Measurements from ENCODE around the gene PBX2. TPM values are rescaled to one million over a fixed set of nuclear protein-coding genes. Genes with fewer than 3 reads are reported as not detected.
"Not testable (repeated sequence)": the region's sequence is repeated elsewhere in the genome, so short reads cannot be mapped to it uniquely, and the experiment has no call there.

Gene PBX2
- total RNA-seq, 1 donor = 19.6 TPM

DNA sequence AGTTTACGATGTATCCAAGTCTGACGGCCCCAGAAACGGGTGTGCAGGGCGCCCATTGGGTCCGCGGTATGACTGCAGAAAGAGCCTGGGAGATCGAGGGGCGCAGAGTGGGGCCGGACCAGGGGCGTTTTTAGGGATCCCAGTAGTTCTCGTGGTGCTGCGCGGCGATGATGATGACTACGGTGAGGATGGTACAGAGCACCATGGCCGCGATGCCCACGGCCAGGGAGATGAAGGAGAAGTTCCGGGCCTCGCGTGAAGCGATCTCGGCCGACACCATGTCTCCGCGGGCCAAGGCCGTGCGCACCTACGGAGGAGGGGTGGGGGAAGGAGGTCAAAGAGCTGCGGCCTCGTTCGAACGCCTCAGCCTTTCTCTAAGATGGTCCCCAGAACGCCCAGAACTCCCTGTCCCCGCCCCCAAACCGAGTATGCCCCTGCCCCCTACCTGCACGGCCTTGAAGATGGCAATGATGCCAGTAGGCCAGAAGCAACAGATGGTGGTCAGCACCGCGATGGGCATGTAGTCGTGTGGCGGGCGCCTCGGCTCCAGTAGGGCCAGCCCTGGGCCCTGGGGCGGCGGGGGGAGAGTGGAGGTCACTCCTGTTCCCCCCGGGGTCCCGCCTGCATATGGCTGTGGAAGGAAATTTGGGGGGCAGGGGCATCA lies 40.8 kb downstream of the PBX2 start:
- no peak overlapping the region for H3K4me3 ChIP-seq (ENCODE audit: low read depth, low read length)

DNA sequence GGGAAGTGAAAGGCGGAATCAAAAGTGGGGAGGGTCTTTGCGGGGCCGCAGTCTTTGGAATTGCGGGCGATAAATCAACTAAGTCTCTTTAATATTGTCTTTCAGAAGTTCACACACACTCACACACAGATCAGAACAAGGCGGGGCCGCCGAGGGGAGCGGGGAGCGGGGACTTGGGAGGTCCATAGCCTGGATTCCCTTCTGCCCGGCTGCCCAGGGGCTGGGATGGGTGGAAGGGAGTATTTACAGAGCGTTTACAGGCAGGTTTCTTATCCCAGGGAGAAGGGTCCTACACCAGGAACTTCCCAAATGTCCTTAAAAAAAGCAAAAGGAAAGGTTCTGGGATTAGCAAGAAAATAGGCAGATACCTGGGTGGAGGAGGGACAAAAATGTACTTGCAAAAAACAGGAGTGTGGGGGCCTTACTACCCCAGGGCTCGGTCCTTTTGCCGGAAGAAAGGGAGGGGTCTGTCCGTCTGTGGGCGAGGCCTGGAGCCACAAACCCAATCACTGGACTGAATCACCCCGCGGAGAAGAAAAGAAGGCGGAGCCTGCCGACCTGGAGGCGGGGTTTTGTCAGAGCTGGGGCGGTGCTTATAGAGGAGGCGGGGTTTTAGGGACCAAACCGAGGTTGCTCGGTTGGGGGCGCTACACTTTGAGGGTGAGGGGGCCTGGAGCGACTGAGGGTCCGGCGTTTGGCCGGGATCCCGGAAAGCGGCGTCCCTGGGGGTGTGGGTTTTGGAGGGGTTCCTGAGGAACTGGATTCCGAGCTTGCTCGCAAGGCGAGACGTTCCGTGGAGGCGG lies 41.5 kb downstream of the PBX2 start:
- no peak for DNase-seq (ENCODE audit: low read depth)
- no peak overlapping the region for H3K4me3 ChIP-seq (ENCODE audit: low read depth, low read length)
- TF ChIP-seq, protein P1, sequence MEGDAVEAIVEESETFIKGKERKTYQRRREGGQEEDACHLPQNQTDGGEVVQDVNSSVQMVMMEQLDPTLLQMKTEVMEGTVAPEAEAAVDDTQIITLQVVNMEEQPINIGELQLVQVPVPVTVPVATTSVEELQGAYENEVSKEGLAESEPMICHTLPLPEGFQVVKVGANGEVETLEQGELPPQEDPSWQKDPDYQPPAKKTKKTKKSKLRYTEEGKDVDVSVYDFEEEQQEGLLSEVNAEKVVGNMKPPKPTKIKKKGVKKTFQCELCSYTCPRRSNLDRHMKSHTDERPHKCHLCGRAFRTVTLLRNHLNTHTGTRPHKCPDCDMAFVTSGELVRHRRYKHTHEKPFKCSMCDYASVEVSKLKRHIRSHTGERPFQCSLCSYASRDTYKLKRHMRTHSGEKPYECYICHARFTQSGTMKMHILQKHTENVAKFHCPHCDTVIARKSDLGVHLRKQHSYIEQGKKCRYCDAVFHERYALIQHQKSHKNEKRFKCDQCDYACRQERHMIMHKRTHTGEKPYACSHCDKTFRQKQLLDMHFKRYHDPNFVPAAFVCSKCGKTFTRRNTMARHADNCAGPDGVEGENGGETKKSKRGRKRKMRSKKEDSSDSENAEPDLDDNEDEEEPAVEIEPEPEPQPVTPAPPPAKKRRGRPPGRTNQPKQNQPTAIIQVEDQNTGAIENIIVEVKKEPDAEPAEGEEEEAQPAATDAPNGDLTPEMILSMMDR (IDR thresholded peaks at IDR 0.05; ENCODE audit: insufficient read depth, low read length) = no peak

More for the DNA sequence above, 40.8 kb downstream of the PBX2 start:
- TF ChIP-seq, protein P1 (IDR thresholded peaks at IDR 0.05; ENCODE audit: insufficient read depth, low read length) = no peak
- DNase-seq (ENCODE audit: low read depth) = no peak

DNA sequence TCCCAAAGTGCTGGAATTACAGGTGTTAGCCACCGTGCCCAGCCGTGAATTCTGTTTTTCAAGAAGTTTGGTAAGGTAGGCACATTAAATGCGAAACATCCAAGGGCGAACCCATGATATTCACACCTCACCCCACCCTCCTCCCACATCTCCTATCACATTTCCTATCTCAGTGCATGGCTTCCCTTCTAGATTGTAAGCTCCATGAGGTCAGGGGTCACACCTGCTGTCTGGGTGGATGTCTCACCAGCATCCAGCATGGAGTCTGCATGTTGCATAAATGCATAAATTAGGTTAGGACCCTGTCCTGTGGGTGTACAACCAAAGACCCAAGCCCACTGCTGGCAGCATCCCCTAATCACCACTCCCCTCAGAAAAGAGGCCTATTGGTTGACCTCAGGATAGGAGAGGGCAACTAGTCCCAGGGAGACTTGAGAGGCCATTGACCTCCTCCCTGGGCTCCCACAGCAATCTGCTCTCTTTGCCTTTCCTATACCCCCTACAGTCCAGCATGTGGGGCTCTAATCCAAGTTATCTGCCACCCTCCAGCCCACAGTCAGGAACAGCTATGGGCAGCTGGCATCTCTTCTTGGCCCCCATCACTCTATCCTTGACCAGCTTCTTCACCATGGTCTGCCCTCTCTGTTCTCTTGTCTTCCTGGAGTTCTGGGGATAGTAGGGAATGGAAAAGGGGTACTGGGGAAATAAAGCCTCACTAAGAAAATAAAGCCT lies 42.4 kb downstream of the PBX2 start:
- H3K4me3 ChIP-seq (ENCODE audit: low read depth, low read length) = no peak overlapping the region
- TF ChIP-seq, protein P1 (IDR thresholded peaks at IDR 0.05; ENCODE audit: insufficient read depth, low read length) = no peak
- DNase-seq (ENCODE audit: low read depth) = no peak

DNA sequence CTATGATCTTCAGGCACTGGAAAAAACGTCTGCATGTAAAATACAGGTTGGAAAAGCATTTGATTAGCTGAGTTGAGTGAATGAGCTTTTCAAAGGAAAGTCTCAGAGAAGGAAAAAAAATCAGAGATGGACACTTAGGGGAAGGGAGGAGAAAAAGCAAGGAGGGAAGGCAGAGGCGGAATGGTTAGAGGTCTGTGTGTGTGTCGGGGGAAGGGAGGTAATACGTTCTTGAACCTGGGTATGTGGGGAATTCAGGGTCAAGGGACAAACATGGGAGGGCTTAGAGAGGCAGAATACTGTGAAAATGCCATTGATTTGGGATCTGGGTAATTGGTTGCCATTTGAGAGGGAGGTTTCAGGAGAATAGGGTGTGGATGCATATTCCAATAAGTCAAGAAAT lies 43.3 kb downstream of the PBX2 start:
- DNase-seq (ENCODE audit: low read depth) = no peak
- TF ChIP-seq, protein P1 (IDR thresholded peaks at IDR 0.05; ENCODE audit: insufficient read depth, low read length) = no peak
- no peak overlapping the region for H3K4me3 ChIP-seq (ENCODE audit: low read depth, low read length)

DNA sequence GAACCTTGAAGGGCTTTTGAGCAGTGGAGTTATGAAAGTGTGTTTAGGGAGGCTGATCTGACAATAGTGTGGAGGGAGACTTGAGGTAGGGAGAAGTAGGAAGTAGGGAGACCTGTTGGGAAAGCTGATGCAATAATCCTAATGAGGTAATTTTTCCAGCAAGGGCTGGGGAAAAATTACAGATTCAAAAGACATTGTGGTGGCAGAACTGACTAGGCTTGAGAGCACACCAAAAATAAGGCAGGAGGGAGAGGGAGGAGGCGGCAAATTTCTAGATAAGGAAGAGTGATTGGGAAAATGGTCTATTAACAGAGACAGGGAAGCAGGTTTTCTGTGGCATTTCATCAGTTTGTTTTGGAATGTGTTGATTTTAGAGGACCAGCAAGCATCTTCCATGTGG lies 43.7 kb downstream of the PBX2 start:
- H3K4me3 ChIP-seq (ENCODE audit: low read depth, low read length) = no peak overlapping the region
- DNase-seq (ENCODE audit: low read depth) = peak; percentile 43
- TF ChIP-seq, protein P1 (IDR thresholded peaks at IDR 0.05; ENCODE audit: insufficient read depth, low read length) = no peak

DNA sequence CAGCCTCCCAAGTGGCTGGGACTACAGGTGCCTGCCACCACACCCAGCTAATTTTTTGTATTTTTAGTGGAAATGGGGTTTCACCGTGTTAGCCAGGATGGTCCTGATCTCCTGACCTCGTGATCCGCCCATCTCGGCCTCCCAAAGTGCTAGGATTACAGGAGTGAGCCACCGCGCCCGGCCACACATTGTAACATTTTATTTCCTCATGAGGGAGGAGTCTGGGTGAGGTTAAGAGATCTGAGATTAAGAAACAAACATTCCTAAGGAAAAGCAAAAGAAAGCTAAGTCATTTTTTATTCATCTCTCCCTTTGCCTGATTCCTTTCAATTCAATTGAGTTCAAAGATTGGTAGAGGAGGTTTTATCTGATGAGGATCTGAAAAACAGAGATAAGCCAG lies 45.8 kb downstream of the PBX2 start:
- not testable (repeated sequence) for H3K4me3 ChIP-seq (ENCODE audit: low read depth, low read length); DNase-seq (ENCODE audit: low read depth)

All from fibroblast of the aortic adventitia (primary cell).